K562 (cell line): ENCODE data around the gene SPOCD1. TPM values are rescaled to one million over a fixed set of nuclear protein-coding genes. Genes with fewer than 3 reads are reported as not detected.

Source experiments
- BCL6 ChIP-seq: fragments of 250-450 bp; sonication (Bioruptor Pico); IDR thresholded peaks from 2 replicates; pipeline ENCODE4 v1.4.0; 2020
- BRF1 ChIP-seq: IDR thresholded peaks from 3 replicates; pipeline ENCODE4 v1.6.1; 2011; ENCODE audit warnings: borderline replicate concordance, mild to moderate bottlenecking; ENCODE audit not compliant: insufficient read length; ENCODE audit errors: extremely low read depth
- CEBPB ChIP-seq: fragments of 450-650 bp; IDR thresholded peaks from 2 replicates; pipeline ENCODE4 v1.6.1; 2016; ENCODE audit warnings: missing genetic modification characterization, missing compliant biosample characterization
- CREBBP ChIP-seq: IDR thresholded peaks from one replicate; pipeline ENCODE4 v1.6.1; 2012; ENCODE audit warnings: low read depth, mild to moderate bottlenecking, control low read depth, inconsistent platforms, low read length
- DIDO1 ChIP-seq: fragments of 450-650 bp; IDR thresholded peaks from 2 replicates; pipeline ENCODE4 v1.6.1; 2016; ENCODE audit warnings: low read depth, missing biosample characterization, missing genetic modification characterization
- HLTF ChIP-seq: fragments of 450-650 bp; IDR thresholded peaks from 2 replicates; pipeline ENCODE4 v1.6.1; 2016
- KAT2B ChIP-seq: IDR thresholded peaks from one replicate; pipeline ENCODE4 v1.6.1; 2012; ENCODE audit warnings: low read depth, mild to moderate bottlenecking, control low read depth, inconsistent platforms, low read length, moderate library complexity
- MEF2A ChIP-seq: IDR thresholded peaks from 2 replicates; pipeline ENCODE4 v1.6.1; 2011; ENCODE audit warnings: low read depth, mild to moderate bottlenecking, low read length, moderate library complexity; ENCODE audit not compliant: control insufficient read depth
- NFRKB ChIP-seq: fragments of 450-650 bp; IDR thresholded peaks from 2 replicates; pipeline ENCODE4 v1.6.1; 2016; ENCODE audit warnings: low read depth
- NR2C1 ChIP-seq, 2 experiments: fragments of 450-650 bp; IDR thresholded peaks; 2 replicates each; pipeline ENCODE4 v1.6.1; 2017; ENCODE audit warnings: mild to moderate bottlenecking in 2 of 2, antibody characterized with exemption in 1 of 2, inconsistent platforms in 1 of 2, missing compliant biosample characterization in 1 of 2, missing genetic modification characterization in 1 of 2
- SMARCA5 ChIP-seq: fragments of 450-650 bp; IDR thresholded peaks from 2 replicates; pipeline ENCODE4 v1.6.1; 2016
- ZNF696 ChIP-seq: fragments of 250-450 bp; sonication (Bioruptor Pico); conservative IDR thresholded peaks from 2 replicates; pipeline ENCODE4 v1.4.0; 2020; ENCODE audit warnings: mild to moderate bottlenecking, moderate library complexity
- ZNF75A ChIP-seq: fragments of 450-650 bp; formaldehyde crosslinking; IDR thresholded peaks from 2 replicates; pipeline ENCODE4 v1.4.0; 2020; ENCODE audit warnings: mild to moderate bottlenecking
- polyA plus RNA-seq, 8 experiments: library from polyadenylated mRNA; depleted of rRNA in 4 of 8; stranded (reverse) in 5 of 8; unstranded in 3 of 8; fragments of >200 nt; fragmentation: Nextera tagmentation in 2 of 8; fragmentation: Illumina TruSeq in 1 of 8; extraction: Ambion mirVana in 2 of 8; extraction: Trizol in 1 of 8; gene quantifications; 2 replicates each; pipeline versions ENCODE4 v1.2.1 to v1.2.3, GENCODE V29; 2011 to 2014; ENCODE audit warnings: inconsistent platforms in 1 of 8, missing spikeins in 1 of 8
- total RNA-seq, 7 experiments: library from RNA; depleted of rRNA in 6 of 7; stranded (reverse); fragments of >200 nt in 6 of 7; fragmentation: Illumina TruSeq in 2 of 7; extraction: Trizol in 2 of 7; gene quantifications; 2 replicates each; pipeline versions ENCODE4 v1.2.1 to v1.2.3, GENCODE V29; 2011 to 2021; ENCODE audit warnings: low replicate concordance in 1 of 7
- TF ChIP-seq, protein P1 (sequence below): sonication (generic); formaldehyde crosslinking; IDR thresholded peaks from 2 replicates; pipeline ENCODE4 v1.8.0; 2022; ENCODE audit warnings: missing genetic modification reagents, mild to moderate bottlenecking, borderline replicate concordance
- TF ChIP-seq, protein P2 (sequence below), 2 experiments: fragments of 450-650 bp; IDR thresholded peaks; 2 replicates each; pipeline ENCODE4 v1.6.1; 2018; ENCODE audit warnings: mild to moderate bottlenecking in 2 of 2, low read depth in 1 of 2; ENCODE audit not compliant: partially characterized antibody in 2 of 2
- TF ChIP-seq, protein P3 (sequence below): sonication (generic); formaldehyde crosslinking; IDR thresholded peaks from 2 replicates; pipeline ENCODE4 v1.8.0; 2022; ENCODE audit warnings: mild to moderate bottlenecking, missing genetic modification reagents

Gene SPOCD1
- total and polyA plus RNA-seq, 9 of the 15 experiments (the other 6 are each of a cell fraction or from before 2014, with no cell fraction given), result 0.03 to 0.71 (median 0.26) TPM; not detected in 1

DNA sequence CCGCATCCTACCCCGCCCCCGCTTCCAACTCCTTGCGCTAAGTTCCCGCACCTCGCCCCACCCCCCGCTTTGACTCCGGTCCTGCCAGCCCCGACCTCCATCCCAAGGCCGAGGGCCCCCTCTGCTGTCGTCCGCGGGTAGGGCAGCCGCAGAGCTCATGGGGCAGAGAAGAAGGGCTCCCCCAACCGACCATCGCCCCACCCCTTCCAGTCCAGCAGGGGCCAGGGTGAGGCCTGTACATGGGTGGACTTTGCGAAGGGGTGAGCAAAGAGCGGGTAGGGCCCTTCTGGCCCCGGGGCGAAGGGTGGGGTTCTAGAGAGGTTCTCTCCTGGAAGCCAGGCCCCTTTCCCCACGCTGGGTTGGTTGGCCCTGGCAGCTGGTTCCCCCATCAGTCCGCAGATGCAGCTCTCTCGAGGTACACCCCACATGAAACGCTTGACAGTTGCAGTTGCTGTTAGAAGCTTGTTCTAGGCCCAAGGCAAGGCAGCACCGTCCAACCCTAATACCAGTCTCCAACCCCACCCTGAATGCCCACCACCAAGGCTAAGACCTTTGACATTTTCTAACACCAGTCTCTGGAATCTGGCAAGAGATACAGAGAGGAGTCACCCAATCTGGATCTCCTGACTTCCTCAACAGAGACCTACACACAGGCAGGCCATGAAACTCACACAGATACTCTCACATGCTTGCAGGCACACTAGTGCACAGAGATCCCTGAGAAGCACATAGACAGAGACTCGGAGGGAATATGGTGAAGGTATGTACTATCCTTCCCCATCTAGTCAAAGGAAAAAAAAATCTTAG lies 26.4 kb downstream of the SPOCD1 start (continued):
- no peak for TF ChIP-seq BRF1
- no peak for TF ChIP-seq BCL6 (CRISPR knock-in tag)
- no peak for TF ChIP-seq NR2C1 (IDR thresholded peaks at IDR 0.05)
- no peak for TF ChIP-seq NR2C1 (tag; IDR thresholded peaks at IDR 0.05)
- no peak for TF ChIP-seq HLTF
- TF ChIP-seq, protein P1, sequence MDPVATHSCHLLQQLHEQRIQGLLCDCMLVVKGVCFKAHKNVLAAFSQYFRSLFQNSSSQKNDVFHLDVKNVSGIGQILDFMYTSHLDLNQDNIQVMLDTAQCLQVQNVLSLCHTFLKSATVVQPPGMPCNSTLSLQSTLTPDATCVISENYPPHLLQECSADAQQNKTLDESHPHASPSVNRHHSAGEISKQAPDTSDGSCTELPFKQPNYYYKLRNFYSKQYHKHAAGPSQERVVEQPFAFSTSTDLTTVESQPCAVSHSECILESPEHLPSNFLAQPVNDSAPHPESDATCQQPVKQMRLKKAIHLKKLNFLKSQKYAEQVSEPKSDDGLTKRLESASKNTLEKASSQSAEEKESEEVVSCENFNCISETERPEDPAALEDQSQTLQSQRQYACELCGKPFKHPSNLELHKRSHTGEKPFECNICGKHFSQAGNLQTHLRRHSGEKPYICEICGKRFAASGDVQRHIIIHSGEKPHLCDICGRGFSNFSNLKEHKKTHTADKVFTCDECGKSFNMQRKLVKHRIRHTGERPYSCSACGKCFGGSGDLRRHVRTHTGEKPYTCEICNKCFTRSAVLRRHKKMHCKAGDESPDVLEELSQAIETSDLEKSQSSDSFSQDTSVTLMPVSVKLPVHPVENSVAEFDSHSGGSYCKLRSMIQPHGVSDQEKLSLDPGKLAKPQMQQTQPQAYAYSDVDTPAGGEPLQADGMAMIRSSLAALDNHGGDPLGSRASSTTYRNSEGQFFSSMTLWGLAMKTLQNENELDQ (CRISPR knock-in tag), result 0 out of 2 replicates have a peak, but pooled peaks have one; percentile 41
- no peak for TF ChIP-seq MEF2A
- TF ChIP-seq DIDO1 (tag), result no peak
- TF ChIP-seq, protein P2, sequence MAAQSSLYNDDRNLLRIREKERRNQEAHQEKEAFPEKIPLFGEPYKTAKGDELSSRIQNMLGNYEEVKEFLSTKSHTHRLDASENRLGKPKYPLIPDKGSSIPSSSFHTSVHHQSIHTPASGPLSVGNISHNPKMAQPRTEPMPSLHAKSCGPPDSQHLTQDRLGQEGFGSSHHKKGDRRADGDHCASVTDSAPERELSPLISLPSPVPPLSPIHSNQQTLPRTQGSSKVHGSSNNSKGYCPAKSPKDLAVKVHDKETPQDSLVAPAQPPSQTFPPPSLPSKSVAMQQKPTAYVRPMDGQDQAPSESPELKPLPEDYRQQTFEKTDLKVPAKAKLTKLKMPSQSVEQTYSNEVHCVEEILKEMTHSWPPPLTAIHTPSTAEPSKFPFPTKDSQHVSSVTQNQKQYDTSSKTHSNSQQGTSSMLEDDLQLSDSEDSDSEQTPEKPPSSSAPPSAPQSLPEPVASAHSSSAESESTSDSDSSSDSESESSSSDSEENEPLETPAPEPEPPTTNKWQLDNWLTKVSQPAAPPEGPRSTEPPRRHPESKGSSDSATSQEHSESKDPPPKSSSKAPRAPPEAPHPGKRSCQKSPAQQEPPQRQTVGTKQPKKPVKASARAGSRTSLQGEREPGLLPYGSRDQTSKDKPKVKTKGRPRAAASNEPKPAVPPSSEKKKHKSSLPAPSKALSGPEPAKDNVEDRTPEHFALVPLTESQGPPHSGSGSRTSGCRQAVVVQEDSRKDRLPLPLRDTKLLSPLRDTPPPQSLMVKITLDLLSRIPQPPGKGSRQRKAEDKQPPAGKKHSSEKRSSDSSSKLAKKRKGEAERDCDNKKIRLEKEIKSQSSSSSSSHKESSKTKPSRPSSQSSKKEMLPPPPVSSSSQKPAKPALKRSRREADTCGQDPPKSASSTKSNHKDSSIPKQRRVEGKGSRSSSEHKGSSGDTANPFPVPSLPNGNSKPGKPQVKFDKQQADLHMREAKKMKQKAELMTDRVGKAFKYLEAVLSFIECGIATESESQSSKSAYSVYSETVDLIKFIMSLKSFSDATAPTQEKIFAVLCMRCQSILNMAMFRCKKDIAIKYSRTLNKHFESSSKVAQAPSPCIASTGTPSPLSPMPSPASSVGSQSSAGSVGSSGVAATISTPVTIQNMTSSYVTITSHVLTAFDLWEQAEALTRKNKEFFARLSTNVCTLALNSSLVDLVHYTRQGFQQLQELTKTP (IDR thresholded peaks at IDR 0.05; ENCODE audit: low read depth in 1 of 2, partially characterized antibody in 2 of 2), result no peak
- TF ChIP-seq, protein P3, sequence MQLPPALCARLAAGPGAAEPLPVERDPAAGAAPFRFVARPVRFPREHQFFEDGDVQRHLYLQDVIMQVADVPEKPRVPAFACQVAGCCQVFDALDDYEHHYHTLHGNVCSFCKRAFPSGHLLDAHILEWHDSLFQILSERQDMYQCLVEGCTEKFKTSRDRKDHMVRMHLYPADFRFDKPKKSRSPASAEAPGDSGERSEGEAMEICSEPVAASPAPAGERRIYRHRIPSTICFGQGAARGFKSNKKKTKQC, result no peak
- TF ChIP-seq NFRKB, result no peak
- no peak for TF ChIP-seq CREBBP
- TF ChIP-seq KAT2B, result no peak
- TF ChIP-seq SMARCA5, result no peak
- TF ChIP-seq CEBPB, result no peak
- TF ChIP-seq ZNF75A (CRISPR knock-in tag), result no peak
- no peak for TF ChIP-seq ZNF696 (CRISPR knock-in tag)
